Activated effector memory CD4-positive, alpha-beta T cell treated with Interleukin-2 at 50 U/mL for 16 hours (primary cell): Measurements from ENCODE around the gene CDC40.
"Not testable (repeated sequence)": the region's sequence is repeated elsewhere in the genome, so short reads cannot be mapped to it uniquely, and the experiment has no call there.

Source experiments
- DNase-seq: peaks from one replicate; pipeline ENCODE4 v3.0.0-alpha.2; 2020

CDC40 gene

GRCh38 chr6:110272781-110273180, 92.6 kb downstream of the CDC40 start:
- DNase-seq = not testable (repeated sequence)

- no peak for DNase-seq
These were observed 97.0 kb downstream of the CDC40 start for GRCh38 chr6:110277100-110277665.
